GM19035 (cell line): ENCODE measurements around the gene KRT15.

Experiments used
- ATAC-seq: cut with Tn5 transposase; IDR thresholded peaks from one replicate; pipeline ENCODE4 v1.9.1; 2021; ENCODE audit not compliant: unreplicated experiment

Gene KRT15

DNA sequence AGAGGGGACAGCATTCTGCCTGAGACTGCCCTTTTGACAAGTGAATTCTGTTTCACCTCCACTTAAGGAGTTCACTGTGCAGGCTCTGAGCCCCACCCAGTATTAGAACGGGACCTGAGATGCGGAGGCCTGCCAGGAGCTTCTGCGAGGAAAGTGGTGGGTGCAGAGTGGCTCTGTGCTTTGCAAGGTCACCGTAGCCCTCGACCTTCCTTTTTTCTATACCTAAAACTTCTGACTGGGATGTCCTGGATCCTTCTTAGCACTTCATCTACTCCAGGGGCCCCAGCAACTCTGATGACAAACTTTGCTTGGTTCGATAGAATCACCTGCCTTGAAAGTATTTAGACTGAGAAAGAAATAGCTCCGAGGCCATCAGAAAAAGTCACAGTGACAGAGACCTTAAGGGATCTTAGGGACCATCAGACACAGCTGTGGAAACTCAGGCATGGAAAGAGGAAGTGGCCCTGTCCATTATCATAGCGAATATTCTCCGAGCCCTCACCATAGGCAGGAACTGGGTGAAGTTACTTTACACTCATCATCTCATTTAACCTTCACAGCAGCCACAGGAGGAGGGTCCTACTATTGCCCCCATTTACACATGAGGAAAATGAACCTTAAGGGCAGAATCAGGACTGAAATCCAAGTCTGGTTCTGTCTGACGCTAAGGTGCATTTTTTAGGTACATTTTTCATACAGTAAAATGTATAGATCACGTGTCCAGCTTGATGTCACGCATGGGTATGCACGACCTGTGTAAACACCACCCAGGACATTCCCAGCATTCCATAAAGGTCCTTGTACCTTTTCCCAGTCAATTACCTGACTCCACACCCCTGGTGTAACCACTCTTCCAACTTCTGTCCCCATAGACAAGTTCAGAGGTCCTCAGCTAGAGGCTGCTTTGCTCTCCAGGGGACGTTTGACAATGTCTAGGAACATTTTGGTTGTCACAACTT lies 12.6 kb downstream of the KRT15 start:
- ATAC-seq = no peak

DNA sequence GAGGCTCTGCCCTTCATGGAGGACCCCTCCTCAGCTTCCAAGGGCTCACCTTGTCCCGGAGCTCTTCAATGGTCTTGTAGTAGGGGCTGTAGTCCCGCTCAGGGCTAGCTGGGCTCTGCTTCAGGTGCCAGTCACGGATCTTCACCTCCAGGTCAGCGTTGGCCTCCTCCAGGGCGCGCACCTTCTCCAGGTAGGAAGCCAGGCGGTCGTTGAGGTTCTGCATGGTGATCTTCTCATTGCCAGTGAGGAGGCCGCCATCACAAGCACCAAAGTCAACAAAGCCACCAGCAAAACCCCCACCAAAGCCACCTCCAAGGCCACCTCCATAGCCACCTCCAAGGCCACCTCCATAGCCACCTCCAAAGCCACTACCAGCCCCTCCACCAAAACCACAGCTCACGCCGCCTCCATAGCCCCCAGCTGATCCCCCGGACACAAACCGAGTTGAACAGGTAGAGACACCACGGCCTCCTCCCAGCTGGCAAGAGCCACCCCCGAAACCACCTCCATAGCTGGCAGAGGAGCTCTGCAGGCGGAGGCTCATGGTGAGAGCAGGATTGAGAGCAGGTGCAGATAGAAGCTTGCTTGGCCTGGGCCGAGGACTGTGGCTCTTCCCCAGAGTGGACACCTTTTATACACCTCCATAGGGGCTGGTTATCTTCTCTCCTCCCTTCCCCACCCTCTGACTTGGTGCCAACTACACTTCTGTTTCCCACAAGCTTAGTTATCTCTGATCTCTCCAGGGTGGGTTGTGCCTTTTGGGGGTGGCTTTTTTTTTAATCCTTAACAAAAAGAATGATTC lies 13.5 kb downstream of the KRT15 start, which contains the start of gene KRT13:
KRT13 (minus strand) TSS at position 606 of the 802 bp plus-strand sequence; CDS start at position 544, 62 bp downstream.
- ATAC-seq = no peak

DNA sequence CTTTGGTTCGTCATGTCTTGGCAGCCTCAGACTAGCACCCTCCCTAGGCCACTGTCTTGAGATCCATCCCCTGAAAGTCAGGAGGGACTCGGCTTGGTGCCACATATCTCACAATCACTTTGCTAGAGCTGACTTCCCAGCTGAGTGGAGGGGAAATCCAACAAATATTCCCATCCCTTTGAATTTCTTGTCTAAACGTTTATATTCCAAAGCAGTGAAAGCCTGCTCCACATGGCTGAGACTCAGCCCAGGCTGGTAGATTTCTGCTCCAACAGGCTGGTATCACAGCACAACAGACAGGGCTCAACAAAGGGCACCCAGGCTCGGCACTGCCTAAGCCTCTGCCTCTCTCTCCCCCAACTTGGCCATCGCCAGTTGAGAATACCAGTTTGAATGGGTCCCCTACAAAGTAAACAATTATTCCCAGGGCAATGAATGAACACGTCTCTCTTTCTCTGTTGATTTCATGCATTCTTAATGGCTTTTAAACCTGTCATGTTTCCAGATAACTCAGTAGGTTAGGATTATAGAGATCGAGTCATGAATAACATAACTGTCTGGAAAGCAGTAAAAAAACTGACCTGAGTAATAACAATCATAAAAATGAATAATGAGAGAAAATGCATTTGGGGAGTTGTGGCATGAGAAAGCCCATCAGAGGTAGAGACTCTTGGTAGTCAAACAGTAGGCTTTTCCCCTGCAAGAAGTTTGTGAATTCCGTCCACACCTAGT lies 14.3 kb downstream of the KRT15 start:
- ATAC-seq = no peak

GRCh38 chr17:41503202-41503601 lies 15.5 kb downstream of the KRT15 start:
- ATAC-seq = no peak

- no peak for ATAC-seq
Measured at GRCh38 chr17:41500131-41500911, 18.4 kb downstream of the KRT15 start.

DNA sequence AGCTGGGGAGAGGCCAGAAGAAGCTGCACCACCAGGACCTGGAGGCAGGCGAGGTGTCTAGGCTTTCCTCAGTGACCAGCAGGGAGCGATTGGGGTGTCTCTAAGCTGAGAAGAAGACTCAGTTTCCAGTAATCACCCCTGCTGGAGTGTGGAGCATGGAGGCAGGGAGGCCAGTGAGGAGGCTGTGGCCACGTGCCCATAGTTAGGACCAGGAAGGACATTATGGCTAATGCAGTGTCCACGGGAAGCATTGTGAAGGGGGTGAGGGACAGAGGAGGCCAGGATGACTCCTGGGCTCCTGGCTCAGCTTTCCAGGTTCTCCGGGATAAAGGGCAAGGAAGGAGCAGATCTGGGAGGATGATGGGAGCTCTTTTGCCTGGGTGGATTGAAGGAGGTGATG lies 19.0 kb downstream of the KRT15 start:
- ATAC-seq = no peak

GRCh38 chr17:41498276-41498675 lies 20.4 kb downstream of the KRT15 start:
- ATAC-seq = no peak

DNA sequence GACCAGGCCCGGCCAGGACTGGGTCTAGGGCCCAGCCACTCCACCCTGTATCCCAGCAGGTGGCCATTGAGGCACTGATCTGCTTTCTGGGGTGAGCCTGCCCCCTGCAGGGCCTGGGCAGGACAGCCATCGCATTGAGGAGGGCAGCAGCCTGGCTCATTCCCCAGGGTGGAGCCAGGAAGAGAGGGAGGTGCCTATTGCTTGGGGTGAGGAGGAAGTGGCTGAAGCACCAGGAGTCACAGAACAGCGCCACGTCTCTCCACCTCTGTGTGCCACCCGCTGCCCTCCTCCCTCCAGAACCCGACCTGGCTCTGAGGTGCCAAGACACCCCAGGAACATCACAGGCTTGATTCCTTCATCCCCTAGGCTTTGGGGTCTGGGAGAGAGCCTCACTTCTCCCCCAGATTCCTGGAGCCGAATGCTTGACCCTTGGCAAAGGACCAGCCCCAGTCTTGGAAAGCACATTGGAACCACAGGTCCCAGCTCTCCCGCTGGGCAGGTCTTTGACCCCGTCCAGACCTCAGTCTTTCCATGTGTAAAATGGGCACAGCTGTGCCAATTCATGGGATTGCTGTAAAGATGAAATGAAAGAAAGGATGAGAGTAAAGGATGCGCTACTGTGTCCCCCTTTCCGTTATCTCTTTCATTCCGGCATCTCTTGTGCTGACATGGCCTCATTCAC lies 21.7 kb downstream of the KRT15 start:
- no peak for ATAC-seq

- no peak for ATAC-seq
Measured at GRCh38 chr17:41494524-41494923, 24.2 kb downstream of the KRT15 start.

- no peak for ATAC-seq
Measured at GRCh38 chr17:41492771-41493170, 25.9 kb downstream of the KRT15 start.

- no peak for ATAC-seq
Measured at GRCh38 chr17:41492351-41492750, 26.3 kb downstream of the KRT15 start.

GRCh38 chr17:41491476-41491875 lies 27.2 kb downstream of the KRT15 start:
- ATAC-seq = no peak

- no peak for ATAC-seq
Measured at GRCh38 chr17:41490000-41490990, 28.4 kb downstream of the KRT15 start.

DNA sequence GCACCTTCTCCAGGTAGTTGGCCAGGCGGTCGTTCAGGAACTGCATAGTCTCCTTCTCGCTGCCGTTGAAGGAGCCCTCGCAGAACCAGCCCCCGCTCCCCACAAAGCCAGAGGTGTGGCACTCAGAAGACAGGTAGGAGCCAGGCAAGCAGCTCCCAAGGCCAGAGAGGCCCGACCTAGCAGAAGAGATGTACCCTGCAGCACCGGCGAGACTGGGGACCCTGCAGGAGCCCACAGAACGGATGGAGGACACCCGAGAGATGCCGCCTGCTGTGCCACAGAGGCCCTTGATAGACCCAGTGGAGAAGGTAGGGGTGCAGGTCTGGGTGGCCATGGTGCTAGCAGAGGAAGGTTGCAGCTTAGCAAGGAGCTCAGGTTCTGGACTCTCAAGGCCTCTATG lies 29.2 kb downstream of the KRT15 start, which contains the start of gene KRT36:
KRT36 (minus strand) TSS at position 380 of the 400 bp plus-strand sequence; CDS start at position 334, 46 bp downstream.
- ATAC-seq = no peak

DNA sequence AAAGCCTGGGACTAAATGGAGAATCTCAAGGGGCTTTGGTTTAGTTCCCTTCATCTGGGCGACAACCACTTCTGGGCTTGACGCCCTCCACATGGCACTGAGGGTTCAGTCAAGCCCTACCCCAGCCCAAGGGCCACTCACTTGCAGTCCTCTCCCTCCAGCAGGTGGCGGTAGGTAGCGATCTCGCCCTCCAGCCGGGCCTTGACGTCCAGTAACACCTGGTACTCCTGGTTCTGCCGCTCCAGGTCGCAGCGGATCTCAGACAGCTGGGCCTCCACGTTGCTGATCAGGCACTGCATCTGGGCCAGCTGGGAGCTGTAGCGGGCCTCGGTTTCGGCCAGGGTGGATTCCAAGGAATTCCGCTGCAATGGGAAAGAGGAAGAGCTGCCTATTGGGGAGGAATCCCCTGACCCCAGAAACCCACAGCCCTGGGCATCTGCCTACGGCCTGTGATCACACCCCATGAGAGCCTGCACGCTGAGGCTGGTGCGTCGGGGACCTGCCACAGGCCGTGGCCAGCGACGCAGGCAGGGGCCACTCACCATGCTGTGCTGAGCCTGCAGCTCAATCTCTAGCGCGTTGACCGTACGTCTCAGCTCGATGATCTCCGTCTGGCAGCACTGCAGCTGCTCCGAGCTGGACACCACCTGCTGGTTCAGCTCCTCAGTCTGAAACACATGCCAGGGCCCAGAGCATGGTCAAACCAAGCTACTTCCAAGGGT lies 31.7 kb downstream of the KRT15 start:
- no peak for ATAC-seq

- ATAC-seq = no peak
Measured at GRCh38 chr17:41486316-41486715, 32.4 kb downstream of the KRT15 start.

GRCh38 chr17:41484920-41485904 lies 33.5 kb downstream of the KRT15 start:
- no peak for ATAC-seq
